Stimulated activated CD4-positive, alpha-beta T cell treated with anti-CD3 and anti-CD28 coated beads, Interleukin-1b, Interleukin-23, amount 100 ng/mL, for 24 hours (primary cell): Measurements from ENCODE around the gene MSH3.
A peak's percentile ranks its signal among the peaks of the same experiment; 100 is the strongest.
"Not testable (repeated sequence)": the region's sequence is repeated elsewhere in the genome, so short reads cannot be mapped to it uniquely, and the experiment has no call there.

Experiments used
- DNase-seq, 4 experiments: peaks; one replicate each; pipeline ENCODE4 v3.0.0-alpha.2; 2020; ENCODE audit warnings: low read depth in 4 of 4, low spot score in 1 of 4

The MSH3 gene

DNA sequence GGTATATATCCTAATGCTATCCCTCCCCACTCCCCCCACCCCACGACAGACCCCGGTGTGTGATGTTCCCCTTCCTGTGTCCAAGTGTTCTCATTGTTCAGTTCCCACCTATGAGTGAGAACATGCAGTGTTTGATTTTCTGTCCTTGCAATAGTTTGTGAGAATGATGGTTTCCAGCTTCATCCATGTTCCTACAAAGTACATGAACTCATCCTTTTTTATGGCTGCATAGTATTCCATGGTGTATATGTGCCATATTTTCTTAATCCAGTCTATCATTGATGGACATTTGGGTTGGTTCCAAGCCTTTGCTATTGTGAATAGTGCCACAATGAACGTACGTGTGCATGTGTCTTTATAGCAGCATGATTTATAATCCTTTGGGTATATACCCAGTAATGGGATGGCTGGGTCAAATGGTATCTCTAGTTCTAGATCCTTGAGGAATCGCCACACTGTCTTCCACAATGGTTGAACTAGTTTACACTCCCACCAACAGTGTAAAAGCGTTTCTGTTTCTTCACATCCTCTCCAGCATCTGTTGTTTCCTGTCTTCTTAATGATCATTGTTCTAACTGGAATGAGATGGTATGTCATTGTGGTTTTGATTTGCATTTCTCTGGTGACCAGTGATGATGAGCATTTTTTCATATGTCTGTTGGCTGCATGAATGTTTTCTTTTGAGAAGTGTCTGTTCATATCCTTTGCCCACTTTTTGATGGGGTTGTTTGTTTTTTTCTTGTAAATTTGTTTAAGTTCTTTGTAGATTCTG, 186.8 kb downstream of the MSH3 start:
- not testable (repeated sequence) for DNase-seq

DNA sequence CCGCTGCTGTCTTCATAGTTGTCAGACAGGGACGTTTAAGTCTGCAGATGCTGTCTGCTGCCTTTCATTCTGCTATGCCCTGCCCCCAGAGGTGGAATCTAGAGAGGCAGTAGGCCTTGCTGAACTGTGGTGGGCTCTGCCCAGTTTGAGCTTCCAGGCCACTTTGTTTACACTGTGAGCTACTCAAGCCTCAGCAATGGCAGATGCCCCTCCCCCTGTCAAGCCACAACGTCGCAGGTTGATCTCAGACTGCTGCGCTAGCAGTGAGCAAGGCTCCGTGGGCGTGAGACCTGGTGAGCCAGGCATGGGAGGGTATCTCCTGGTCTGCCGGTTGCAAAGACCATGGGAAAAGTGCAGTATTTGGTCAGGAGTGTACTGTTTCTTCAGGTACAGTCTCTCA, 192.0 kb downstream of the MSH3 start:
- DNase-seq, result not testable (repeated sequence)

DNA sequence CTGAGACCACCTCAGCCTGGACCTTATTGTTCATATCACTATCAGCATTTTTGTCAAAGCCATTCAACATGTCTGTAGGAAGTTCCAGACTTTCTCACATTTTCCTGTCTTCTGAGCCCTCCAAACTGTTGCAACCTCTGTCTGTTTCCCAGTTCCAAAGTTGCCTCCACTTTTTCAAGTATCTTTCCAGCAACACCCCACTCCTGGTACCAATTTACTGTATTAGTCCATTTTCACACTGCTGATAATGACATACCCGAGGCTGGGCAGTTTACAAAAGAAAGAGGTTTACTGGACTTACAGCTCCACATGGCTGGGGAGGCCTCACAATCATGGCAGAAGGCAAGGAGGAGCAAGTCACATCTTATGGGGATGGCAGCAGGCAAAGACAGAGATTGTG, 195.7 kb downstream of the MSH3 start:
- DNase-seq, result not testable (repeated sequence)

DNA sequence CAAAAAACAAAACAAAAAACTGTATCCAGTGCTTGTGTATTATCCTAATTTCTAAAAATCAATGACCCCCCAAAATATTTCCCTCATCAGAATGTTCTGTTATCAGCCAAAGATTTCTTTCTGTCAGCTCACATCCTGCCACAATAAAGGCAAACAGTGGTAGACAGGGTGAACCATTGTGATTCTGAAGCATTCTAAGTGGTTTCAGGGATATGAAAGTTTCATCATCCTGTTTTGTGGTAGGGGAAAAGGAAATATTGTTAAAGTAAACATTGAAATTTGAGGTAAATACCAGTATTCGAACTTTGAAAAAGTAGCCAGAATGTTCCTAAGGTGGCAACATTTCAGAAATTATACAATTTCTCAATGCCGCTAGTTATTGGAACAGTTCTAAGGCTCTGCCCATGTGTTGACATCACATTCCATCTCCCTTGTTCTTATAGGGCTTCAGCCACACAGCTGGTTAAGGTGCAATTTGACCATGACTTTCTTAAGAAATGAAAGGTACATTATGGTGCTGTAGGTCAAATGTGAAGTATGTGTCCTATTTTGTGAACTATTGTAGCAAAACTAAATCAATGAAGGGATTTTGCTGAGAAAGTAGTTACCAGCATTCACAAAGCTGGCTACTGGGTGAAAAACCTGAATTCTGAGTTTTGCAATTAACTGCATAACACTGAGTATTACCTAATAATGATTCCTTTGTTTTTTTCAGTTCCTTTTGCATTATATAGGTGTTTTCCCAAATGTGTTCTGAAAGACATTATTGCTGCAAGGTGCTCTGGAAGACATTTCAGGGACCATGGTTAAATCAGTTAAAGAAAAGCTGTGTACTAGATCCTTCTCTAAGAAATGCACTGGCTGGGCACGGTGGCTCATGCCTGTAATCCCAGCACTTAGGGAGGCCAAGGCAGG, 198.1 kb downstream of the MSH3 start:
- DNase-seq, result no peak

DNA sequence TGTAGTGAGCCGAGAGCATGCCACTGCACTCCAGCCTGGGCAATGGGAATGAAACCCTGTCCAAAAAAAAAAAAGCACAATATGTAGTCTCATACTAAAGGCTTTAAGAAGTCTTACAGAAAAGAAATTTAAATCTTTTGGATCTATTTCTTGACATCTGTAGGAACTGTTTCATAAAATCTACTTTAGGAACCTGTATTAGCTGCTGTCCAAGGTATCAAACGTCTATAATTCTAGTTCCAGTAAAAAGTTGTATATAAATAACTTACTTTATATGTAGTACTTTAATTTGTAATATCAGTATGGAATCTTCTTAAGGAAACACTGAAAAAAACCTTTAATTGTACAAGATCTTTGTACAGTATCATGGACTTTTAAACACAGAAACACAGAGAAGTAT, 199.0 kb downstream of the MSH3 start:
- no peak for DNase-seq

DNA sequence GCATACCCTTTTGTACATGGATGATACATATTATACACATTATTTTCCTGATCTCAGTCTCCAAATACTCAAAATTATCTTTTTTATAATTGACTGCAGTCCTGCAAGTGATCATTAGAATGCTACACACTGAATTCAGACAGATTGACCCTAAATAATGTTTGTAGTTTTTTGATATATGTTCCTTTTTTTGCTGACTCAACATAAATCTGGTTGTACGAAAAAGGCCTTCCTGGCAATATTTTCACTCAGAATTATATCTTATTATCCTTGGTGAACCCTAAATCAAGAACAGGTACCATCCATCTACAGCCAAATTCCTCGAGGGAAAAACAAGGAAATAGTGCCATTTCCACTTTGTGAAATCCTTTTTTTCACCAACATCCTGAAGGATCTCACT, 200.1 kb downstream of the MSH3 start:
- DNase-seq, result no peak

DNA sequence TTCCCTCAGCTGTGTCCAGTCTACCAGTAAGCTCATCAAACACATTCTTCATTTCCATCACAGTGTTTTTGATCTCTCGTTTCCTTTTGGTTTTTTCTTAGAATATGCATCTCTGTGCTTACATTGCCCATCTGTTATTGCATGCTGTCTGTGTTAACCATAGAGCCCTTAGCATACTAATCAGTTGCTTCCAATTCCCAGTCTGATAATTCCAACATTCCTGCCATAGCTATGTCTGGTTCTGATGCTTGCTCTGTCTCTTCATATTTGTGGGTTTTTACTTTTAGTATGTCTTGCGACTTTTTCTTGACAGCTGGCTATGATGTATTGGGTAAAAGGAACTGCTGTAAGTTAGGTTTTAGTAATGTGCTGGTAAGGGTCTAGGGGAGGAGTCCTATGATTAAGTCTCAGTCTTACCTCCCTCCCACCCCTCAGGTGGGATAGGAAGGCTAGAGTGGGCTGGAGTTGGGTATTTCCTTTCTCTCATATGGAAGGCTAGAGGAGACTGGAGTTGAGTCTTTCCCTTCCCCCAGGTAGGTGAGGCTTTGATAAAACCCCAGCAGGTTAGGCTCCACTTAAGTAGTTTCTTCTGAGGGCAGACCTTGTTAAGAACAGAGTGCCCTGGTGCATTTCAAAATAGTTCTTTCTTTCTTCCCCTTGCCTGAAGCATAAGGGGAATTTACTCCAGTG, 206.6 kb downstream of the MSH3 start:
- DNase-seq, result no peak

DNA sequence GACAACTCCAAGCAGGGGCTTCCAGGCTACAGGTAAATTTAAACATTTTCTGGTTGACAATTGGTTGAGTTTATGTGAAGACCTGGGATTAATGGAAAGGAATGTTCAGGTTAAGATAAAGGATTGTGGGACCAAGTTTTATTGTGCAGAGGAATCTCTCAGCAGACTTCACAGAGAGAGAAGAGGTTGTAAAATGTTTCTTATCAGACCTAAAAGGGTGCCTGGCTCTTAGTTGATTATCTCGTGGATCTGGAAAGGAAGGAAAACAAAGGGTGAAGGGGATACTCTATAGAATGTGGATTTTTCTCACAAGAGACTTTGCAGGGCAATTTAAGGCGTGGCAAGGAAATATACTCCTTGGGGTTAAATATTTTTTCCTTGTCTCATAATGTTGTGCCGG, 209.3 kb downstream of the MSH3 start:
- no peak for DNase-seq

DNA sequence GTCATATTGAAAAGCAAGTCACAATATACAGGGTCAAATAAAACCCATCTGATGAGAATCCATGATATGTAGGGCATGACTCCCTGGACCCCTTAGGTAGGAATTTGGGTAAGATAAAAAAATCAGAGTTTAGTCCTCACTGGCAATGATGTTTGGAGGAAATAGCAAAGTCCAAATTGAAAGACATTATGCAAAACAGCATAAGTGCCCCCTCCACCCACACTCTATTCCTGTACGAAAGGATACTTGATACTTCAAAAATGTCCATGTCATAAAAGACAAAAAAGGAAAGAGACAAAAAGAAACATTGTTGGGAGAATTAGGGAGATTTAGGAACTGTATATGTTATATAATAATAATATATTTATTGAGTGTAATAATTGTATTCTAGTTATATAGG, 209.7 kb downstream of the MSH3 start:
- no peak for DNase-seq

DNA sequence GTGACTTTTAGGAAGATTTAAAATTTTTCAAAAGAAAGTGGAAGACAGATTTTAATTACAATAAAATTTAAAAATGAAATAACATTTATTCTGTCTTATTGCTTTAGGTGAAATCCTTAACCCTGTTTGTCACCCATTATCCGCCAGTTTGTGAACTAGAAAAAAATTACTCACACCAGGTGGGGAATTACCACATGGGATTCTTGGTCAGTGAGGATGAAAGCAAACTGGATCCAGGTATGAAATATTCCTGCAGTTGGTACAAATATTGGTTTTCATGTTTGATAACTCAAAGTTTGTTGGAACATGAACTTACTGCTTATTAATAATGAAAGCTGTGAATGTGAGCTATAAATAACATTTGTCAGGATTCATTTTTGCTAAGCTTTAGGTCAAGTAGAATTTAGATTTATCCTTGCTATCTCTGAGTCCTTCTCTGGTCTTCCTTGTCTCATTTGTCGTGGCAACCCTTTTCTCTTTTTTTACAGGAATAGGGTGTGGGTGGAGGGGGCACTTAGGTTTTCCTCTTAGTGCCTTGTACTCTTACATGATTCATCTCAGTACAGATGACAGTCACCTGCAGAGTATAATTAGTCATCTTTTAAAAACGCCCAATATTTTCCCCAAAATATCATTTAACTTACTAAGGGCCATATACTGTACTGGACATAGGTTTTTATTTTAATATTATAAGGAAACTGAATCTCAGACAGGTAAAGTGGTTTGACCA, 210.4 kb downstream of the MSH3 start:
- peak in 1 of 4 experiments; percentile 10 for DNase-seq

DNA sequence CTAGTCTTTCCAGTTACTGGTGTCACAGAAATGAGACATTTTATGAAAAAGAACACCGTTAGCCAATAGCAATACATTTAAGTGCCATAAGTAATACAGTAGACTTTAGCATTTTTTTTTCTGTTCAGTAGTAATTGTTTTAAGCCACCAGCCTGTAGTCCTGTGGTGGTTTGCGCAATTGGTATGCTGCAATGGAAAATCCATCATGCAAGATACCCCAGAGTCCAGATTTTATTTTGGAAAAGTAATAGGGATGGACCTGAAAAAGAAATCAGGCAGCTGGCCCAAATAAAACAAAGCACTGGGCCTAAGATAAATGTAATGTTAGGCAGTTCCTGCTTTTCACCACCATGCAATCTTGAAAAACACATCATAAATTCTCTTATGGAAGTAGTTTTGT, 211.1 kb downstream of the MSH3 start:
- no peak for DNase-seq

DNA sequence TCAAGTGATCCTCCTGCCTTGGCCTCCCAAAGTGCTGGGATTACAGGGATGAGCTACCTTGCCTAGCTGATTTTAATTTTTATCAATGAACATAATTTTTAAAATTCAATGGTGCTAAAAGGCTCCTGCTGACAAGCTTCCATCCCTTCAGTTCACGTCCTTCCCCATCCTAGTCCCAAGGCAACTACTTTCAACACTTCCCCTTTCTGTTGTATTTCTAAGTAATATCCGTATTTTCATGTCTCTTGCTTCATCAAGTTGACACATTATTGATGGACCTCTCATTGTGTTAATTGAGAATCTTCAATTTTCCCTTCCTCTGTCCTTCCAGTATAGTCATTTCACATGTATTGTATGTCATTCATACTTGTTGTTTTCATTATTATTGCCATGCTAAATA, 211.9 kb downstream of the MSH3 start:
- DNase-seq, result no peak

DNA sequence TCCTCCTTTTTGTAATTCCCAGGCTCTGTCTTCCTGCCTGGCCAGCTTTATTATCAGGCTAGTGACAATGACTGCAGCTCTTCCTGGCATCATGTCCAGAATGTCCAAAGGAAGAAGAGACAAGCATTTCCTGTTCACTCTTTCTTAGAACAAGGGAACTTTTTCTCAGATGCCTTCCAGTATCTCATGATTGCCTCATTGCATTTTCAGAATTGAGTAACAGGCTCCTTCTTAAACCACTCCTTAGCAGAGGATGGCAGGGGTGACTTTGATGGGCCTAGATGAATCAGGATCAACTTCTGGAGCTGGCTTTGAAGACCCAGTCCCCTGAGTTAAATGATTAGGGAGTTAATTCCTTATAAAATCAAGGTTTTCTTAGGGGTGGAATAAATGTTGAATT, 212.8 kb downstream of the MSH3 start:
- no peak for DNase-seq

DNA sequence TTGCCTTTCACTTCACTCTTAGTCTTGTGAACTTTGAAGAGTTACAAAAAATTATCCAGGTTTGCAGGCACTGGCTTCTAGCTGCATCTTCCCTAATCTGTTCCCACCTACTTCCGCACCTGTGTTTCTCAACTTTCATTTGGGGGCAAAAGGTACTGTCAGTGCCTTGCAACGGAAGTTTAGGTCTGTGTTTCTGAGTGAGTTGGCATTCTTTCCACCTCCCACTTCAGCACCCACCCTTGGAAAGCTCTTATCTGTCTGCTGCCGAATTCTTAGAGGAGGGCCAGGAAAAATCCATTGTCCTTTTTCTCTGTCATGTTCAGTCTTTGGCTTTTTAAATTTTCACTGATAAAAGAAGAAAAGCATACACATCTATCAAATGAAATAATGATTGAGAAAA, 216.0 kb downstream of the MSH3 start:
- no peak for DNase-seq

DNA sequence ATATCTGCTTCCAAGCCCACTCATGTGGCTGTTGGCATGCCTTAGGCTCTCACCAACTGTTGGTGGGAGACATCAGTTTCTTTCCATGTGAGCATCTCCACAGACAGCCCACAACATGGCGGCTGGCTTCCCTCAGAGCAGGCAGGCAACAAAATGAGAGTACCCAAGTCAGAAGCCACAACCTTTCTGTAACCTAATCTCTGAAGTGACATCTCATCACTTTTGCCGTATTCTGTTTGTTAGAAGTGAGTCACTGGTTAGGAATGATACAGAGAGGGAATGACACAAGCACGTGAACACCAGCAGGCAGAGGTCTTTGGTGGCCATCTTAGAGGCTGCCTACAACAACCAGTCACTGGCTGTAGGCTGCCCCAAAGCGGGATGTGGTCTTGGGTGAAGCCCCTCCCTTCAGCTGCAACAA, 217.1 kb downstream of the MSH3 start:
- DNase-seq, result peak in 2 of 4 experiments; percentile 12 to 44

DNA sequence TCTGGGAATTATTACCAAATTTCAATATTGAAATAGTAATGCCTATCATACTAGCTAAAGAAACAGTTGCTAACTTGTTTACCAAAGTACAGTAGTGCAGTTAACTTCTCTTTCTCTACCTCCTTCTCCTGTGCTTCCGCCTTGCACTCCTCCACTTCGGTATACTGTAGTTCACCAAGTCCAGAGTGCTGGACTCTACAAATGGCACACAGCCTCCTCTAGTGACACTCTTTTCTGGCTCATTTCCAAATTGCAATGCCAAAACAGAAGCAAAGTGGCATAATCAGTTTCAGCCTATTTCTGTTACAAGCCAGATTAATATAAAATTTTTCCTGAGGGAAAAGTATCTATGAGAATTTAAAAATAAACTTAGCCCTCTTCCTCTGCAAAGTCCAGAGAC, 219.7 kb downstream of the MSH3 start:
- DNase-seq, result no peak

DNA sequence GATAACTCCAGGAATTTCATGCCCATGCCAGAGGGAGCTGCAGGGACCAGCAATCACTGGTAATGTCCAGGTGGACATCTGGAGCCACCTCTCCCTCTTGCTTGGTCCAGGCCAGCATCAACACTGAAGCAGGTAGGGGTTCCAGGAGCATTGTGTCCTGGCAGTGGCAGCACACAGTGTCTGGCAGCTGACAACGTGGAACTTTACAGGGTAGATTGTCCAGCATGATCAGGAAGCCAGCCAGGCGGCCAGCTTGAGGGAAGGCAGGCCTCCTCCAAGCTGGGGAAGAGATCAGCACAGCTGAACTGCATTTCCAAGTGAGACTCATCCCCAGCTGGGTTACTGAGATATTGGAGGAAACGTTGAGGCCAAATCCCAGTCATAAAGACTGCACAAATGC, 223.1 kb downstream of the MSH3 start:
- no peak for DNase-seq

DNA sequence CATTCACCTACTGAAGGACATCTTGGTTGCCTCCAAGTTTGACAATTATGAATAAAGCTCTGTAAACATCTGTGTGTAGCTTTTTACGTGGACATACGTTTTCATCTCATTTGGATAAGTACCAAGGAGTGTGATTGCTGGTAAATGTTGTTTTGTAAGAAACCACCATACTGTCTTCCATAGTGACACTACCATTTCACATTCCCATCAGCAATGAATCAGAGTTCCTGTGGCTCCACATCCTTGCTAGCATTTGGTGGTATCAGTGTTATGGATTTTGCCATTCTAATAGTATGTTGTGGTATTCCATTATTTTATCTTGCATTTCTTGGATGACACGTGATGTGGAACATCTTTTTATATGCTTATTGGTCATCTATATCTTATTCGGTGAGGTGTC, 227.3 kb downstream of the MSH3 start:
- DNase-seq, result no peak

DNA sequence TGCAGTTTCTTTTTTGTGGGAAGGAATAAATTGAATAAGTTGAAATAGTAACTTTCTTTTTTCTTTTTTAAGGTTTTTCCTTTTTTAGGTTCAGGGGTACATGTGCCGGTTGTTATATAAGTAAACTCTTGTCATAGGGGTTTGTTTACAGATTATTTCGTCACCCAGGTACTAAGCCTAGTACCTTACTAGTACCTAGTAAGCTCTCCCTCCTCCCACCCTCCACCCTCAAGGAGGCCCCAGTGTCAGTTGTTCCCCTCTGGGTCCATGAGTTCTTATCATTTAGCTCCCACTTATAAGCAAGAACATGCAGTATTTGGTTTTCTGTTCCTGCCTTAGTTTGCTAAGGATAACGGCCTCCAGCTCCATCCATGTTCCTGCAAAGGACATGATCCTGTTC, 228.9 kb downstream of the MSH3 start:
- not testable (repeated sequence) for DNase-seq

DNA sequence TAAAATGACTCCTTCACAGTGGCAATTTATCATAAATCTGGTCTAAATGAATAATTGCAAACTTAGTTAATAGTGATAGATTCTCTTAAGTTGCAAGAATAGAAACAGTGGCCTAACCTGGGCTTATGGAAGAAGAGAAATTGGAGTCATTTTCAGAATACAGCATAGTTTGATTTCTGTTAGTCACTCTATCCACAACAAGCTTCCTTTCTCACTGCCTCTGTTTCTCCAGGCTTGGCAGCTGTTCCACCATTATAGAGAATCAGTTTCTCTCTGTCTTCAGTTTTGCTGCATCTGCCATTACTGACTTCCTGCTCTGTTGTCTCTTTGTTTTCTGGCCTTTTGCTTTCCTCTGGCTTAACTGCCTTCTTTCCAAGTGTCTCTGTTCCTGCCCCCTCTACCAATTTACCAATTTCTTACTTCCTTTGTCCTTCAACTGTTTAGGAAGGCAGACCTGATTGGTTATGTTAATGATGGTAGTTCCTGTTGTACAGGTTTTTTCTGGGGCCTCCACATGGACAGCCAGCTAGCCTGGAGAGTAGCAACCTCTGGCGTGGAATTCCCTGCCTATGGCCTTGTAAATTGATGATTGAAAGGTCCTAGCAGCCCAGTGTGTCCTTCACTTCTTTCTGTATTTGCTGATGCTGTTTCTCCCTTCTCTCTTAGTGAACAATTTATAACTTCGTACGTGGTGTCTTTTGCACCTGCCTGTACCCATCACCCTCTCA, 229.8 kb downstream of the MSH3 start:
- DNase-seq, result no peak
